Posterior cingulate gyrus (tissue), 11 donors: Measurements from ENCODE around the gene SLC22A25.
A peak's percentile ranks its signal among the peaks of the same experiment; 100 is the strongest.
"Not testable (repeated sequence)": the region's sequence is repeated elsewhere in the genome, so short reads cannot be mapped to it uniquely, and the experiment has no call there.

ENCODE experiments used
- DNase-seq, 10 donors: peaks; one replicate each; pipeline versions ENCODE4 v3.0.0 to v3.0.0-alpha.2; 2020 to 2021; ENCODE audit warnings: mixed read lengths in 3 of 10
- intact Hi-C: fragments of 100-400 bp; cut with DNase I; formaldehyde crosslinking; loops from one replicate; pipeline ENCODE4 v1.15.1; 2023

Gene SLC22A25

DNA sequence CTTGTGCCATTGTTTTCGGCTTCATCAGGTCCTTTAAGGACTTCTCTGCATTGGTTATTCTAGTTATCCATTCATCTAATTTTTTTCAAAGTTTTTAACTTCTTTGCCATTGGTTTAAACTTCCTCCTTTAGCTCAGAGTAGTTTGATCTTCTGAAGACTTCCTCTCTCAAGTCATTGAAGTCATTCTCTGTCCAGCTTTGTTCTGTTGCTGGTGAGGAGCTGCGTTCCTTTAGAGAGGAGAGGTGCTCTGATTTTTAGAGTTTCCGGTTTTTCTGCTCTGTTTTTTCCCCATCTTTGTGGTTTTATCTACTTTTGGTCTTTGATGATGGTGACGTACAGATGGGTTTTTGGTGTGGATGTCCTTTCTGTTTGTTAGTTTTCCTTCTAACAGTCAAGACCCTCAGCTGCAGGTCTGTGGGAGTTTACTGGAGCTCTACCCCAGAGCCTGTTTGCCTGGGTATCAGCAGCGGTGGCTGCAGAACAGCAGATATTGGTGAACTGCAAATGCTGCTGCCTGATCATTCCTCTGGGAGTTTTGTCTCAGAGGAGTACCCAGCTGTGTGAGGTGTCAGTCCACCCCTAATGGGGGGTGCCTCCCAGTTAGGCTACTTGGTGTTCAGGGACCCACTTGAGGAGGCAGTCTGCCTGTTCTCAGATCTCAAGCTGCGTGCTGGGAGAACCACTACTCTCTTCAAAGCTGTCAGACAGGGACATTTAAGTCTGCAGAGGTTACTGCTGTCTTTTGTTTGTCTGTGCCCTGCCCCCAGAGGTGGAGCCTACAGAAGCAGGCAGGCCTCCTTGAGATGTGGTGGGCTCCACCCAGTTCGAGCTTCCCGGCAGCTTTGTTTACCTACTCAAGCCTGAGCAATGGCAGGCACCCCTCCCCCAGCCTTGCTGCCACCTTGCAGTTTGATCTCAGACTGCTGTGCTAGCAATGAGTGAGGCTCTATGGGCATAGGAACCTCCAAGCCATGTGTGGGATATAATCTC lies 7.6 kb downstream of the SLC22A25 start:
- intact Hi-C loops, DNase-seq: not testable (repeated sequence)

DNA sequence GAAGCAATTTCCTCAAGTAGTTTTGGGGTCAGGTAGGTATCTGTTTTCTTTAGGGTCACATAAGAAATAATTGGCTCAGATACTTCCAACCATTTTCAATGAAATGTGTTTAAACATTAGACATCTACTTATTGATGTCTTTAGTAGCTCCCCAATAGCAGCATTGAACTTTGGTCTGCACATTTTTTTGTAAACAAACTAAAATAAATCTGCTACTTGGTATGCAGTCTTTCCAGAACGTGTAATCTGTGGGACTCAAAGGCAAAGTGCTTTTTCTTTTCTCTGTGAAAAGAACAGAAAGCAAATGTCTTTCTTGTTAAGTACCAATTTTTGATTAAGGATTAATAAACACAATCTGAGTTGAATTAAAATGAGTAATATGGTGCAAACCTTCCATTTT lies 13.6 kb downstream of the SLC22A25 start:
- DNase-seq = no peak
- intact Hi-C loops = no loop called here

DNA sequence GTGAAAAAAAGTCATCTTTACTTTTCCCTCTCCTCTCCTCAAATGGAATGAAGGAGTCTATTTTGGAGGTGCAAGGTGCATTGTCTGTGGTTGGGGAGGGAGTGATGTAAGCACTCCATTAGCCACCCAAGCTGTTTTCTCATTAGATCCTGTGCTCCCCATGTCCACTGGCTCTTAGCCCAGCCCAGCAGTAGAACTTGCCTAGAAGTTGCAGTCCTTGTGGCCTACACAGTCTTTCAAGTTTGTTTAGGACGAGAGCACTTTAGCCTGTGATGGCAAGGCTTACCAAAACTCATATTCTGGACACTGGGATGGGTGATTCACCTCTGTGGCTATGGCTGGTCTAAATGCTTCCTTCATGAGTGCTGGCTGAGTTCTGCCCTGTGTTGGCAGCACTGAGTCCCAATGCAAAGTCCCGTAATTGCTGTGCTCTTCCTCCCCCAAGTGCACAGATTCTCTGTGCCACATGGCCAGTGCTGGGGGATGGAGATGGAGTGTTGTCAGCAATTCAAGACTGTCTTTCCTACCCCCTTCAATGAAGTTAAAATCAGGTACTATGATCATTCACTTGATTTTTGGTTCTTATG lies 15.8 kb downstream of the SLC22A25 start:
- no peak for DNase-seq
- intact Hi-C loops = no loop called here

DNA sequence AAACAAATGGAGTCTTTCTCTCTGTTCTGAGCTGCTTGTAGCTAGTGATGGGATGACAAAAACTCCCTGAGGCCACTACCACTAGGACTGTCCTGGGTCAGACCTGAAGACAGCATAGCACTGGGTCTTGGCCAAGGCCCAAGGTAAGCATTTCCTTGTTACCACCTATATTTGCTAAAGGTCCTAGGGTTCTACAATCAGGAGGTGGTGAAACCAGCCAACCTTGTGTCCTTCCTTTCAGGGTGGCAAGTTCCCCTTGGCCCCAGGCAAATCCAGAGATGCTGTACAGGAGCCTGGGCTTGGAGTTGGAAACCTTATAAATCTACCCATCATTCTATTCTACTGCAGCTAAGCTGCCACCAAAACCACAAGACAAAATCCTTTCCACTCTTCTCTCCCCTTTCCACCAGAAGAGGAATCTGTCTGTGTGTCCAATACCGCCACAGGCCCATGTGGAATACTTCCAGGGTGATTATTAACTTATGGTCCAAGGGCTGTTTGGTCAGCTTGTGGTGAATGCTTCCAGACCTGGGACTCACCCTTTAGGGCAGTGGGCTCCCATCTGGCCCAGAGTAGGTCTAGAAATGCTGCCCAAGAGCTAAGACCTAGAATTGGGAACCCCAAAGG lies 16.8 kb downstream of the SLC22A25 start:
- intact Hi-C loops = no loop called here
- no peak for DNase-seq

GRCh38 chr11:63214093-63214492 lies 29.3 kb downstream of the SLC22A25 start:
- intact Hi-C loops = no loop called here
- no peak for DNase-seq

DNA sequence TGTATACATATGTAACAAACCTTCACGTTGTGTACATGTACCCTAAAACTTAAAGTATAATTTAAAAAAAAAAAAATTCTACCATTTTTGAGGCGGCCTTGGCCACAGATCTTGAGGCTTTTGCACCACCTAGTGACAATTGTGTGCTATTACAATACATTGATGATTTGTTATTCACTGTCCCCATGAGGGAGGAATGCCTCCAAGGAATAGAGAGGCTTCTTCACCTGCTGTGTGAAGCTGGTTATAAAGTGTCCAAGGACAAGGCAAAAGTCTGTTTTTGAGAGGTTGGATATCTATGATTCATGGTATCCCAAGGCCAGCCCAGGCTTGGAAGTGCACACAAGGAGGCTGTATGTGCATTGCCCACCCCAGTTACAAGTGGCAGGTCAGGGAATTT lies 30.7 kb downstream of the SLC22A25 start:
- intact Hi-C loops = no loop called here
- DNase-seq = peak in 1 of 10 donors; percentile 53

GRCh38 chr11:63210111-63210510 lies 33.3 kb downstream of the SLC22A25 start:
- intact Hi-C loops = no loop called here
- no peak for DNase-seq
